Measurements from ENCODE around the gene FAM229B.

GRCh38 chr6:112117554-112117953, 30.2 kb downstream of the FAM229B start:
- TF ChIP-seq POLR2A (IDR thresholded peaks at IDR 0.05) (no peak), POLR2AphosphoS5 (IDR thresholded peaks at IDR 0.05) (no peak)
- TF ChIP-seq, protein P1, sequence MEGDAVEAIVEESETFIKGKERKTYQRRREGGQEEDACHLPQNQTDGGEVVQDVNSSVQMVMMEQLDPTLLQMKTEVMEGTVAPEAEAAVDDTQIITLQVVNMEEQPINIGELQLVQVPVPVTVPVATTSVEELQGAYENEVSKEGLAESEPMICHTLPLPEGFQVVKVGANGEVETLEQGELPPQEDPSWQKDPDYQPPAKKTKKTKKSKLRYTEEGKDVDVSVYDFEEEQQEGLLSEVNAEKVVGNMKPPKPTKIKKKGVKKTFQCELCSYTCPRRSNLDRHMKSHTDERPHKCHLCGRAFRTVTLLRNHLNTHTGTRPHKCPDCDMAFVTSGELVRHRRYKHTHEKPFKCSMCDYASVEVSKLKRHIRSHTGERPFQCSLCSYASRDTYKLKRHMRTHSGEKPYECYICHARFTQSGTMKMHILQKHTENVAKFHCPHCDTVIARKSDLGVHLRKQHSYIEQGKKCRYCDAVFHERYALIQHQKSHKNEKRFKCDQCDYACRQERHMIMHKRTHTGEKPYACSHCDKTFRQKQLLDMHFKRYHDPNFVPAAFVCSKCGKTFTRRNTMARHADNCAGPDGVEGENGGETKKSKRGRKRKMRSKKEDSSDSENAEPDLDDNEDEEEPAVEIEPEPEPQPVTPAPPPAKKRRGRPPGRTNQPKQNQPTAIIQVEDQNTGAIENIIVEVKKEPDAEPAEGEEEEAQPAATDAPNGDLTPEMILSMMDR (IDR thresholded peaks at IDR 0.05 in 8 of 11, conservative IDR thresholded peaks at IDR 0.05 in 3 of 11): no peak

All from spleen (tissue), 7 donors.